ENCODE results near the gene ZBTB9. TPM values are rescaled to one million over a fixed set of nuclear protein-coding genes. Genes with fewer than 3 reads are reported as not detected.

ZBTB9 gene
- total RNA-seq = 11.1 TPM

GRCh38 chr6:33454009-33454946 lies at the start of gene ZBTB9:
Gene ZBTB9, plus strand, starts transcription at chr6:33454576. Its CDS starts 525 bp downstream, at chr6:33455101.
- peak; percentile 97 for DNase-seq (ENCODE audit: low spot score)

GRCh38 chr6:33404884-33405283 lies 49.5 kb upstream of the ZBTB9 start:
- DNase-seq (ENCODE audit: low spot score) = no peak

- no peak for DNase-seq (ENCODE audit: low spot score)
These were observed 48.9 kb upstream of the ZBTB9 start for GRCh38 chr6:33405386-33405940.

GRCh38 chr6:33406126-33406525 lies 48.2 kb upstream of the ZBTB9 start:
- no peak for DNase-seq (ENCODE audit: low spot score)

- DNase-seq (ENCODE audit: low spot score) = no peak
These were observed 47.2 kb upstream of the ZBTB9 start for GRCh38 chr6:33407132-33407718.

- DNase-seq (ENCODE audit: low spot score) = peak; percentile 97
These were observed 44.2 kb upstream of the ZBTB9 start for GRCh38 chr6:33410050-33410710.

- DNase-seq (ENCODE audit: low spot score) = peak; percentile 67
These were observed 43.4 kb upstream of the ZBTB9 start, which contains the start of gene PHF1 for GRCh38 chr6:33410711-33411631. Gene PHF1, plus strand, starts transcription at chr6:33411014. Its CDS starts 1,250 bp downstream, at chr6:33412264.

GRCh38 chr6:33411632-33412005 lies 42.8 kb upstream of the ZBTB9 start:
- no peak for DNase-seq (ENCODE audit: low spot score)

GRCh38 chr6:33412140-33413009 lies 42.0 kb upstream of the ZBTB9 start:
- no peak for DNase-seq (ENCODE audit: low spot score)

GRCh38 chr6:33413241-33414120 lies 40.9 kb upstream of the ZBTB9 start:
- DNase-seq (ENCODE audit: low spot score) = no peak

GRCh38 chr6:33414592-33415271 lies 39.6 kb upstream of the ZBTB9 start:
- no peak for DNase-seq (ENCODE audit: low spot score)

GRCh38 chr6:33415831-33416230 lies 38.5 kb upstream of the ZBTB9 start:
- no peak for DNase-seq (ENCODE audit: low spot score)

- no peak for DNase-seq (ENCODE audit: low spot score)
These were observed 37.8 kb upstream of the ZBTB9 start for GRCh38 chr6:33416386-33417127.

- peak; percentile 54 for DNase-seq (ENCODE audit: low spot score)
These were observed 37.1 kb upstream of the ZBTB9 start for GRCh38 chr6:33417128-33417902.

- peak; percentile 99 for DNase-seq (ENCODE audit: low spot score)
These were observed 36.3 kb upstream of the ZBTB9 start, which contains the start of gene CUTA for GRCh38 chr6:33417903-33418689. Gene CUTA, minus strand, starts transcription at chr6:33418107. Its CDS starts 107 bp downstream, at chr6:33418000.
